ENCODE measurements around the gene PRRC2B.

GRCh38 chr9:131436376-131436775 is 42.5 kb downstream of the PRRC2B start:
- no peak for TF ChIP-seq CTCF (IDR thresholded peaks at IDR 0.05)
- no peak for TF ChIP-seq POLR2A (IDR thresholded peaks at IDR 0.05)

All from lower leg skin (tissue), 3 donors.